ENCODE results near the gene KRT86. TPM values are rescaled to one million over a fixed set of nuclear protein-coding genes. Genes with fewer than 3 reads are reported as not detected.

The KRT86 gene
- total and polyA plus RNA-seq, 9 of the 15 experiments (the other 6 are each of a cell fraction or from before 2014, with no cell fraction given): not detected

DNA sequence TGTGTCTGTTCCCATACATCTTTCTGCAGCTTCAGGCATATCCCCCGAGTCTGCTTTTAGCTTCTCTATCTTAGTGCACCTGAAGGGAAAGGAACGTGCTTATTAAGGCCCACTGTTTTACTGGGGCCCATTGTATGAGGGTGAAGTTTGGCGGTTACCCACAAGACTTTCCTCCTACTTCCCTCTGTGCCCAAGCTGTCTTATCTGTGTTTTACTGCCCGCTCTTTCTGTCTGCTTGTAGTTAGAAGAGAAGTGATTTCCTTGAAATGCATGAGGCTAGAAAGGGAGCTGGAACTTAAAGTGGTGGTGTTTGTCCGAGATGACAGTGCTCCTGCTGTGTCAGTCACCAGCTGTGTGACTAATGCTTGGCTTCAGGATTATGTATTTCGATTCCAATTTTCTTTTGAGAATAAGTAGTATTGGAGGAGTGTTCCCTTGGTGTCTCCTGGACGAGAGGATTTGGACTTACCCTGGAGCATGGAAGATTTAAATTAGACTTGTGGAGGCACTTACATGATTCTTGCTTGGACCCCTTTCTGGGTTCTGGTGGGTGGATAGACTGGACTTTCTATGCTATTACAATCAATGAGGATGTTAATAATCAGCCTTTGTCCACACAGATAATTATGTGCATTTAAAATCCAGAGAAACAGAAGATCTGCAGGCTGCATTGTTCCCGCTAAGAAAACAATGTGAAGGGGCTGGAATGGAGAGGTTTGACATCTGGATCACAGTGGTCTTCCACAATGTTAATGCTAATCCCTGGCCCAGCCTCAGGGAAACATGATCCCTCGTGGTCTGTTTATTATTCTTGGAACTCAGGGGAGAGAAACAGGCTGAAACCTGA is 13.9 kb upstream of the KRT86 start:
- Histone ChIP-seq H3K4me1 (replicated peaks in 1 of 2; ENCODE audit: control insufficient read depth in 2 of 2, insufficient read depth in 2 of 2, low read length in 2 of 2) (peaks cover 0 to 5% of the 10 kb centered on the region in 2 experiments; a peak in 1 of 5 replicates), H3K9me3 (replicated peaks; ENCODE audit: control insufficient read depth, insufficient read depth, low read depth, low read length) (no peaks in the 10 kb centered on the region), H3K4me3 (no peak overlapping the region), H3K9ac (ENCODE audit: insufficient read depth in 1 of 2, low read depth in 2 of 2, low read length in 2 of 2) (no peak overlapping the region), H3K79me2 (ENCODE audit: control insufficient read depth, insufficient read depth, low read length) (no peaks in the 10 kb centered on the region), H3K27me3 (ENCODE audit: control insufficient read depth in 2 of 2, insufficient read depth in 2 of 2, low read length in 2 of 2) (peaks cover 20 to 46% of the 10 kb centered on the region in 2 experiments), H3K36me3 (ENCODE audit: control insufficient read depth, insufficient read depth, low read length) (no peaks in the 10 kb centered on the region), H3K27ac (ENCODE audit: extremely low read depth, low read depth, low read length) (no peak overlapping the region), H2AFZ (ENCODE audit: low read depth, low read length) (no peak overlapping the region), H3K9me1 (ENCODE audit: control insufficient read depth, insufficient read depth, low read length) (no peaks in the 10 kb centered on the region), H3K4me2 (ENCODE audit: insufficient read depth, low read length) (no peak overlapping the region), H4K20me1 (replicated peaks; ENCODE audit: control insufficient read depth, insufficient read depth, low read length) (no peaks in the 10 kb centered on the region)
- WGBS (ENCODE audit: insufficient coverage, low coverage, missing lambda C conversion rate): 1% methylated on average over 9 of the region's 9 CpGs
- no TSS peak for BruUV-seq (replicated peaks)
- ChIA-PET POLR2A (no interaction called here), CTCF (ENCODE audit: low intra/inter-chr PET ratio) (no interaction called here)
- in situ Hi-C loops (cut with MboI) (no loop called here), intact Hi-C loops (cut with micrococcal nuclease) (no loop called here)
- ATAC-seq (no peak), DNase-seq (ENCODE audit: extremely low read depth in 1 of 4, low spot score in 3 of 4) (no peak), FAIRE-seq (no peak)
- TF ChIP-seq ZNF316 (IDR thresholded peaks at IDR 0.05) (no peak), ZNF696 (CRISPR knock-in tag; conservative IDR thresholded peaks at IDR 0.05) (no peak), TEAD2 (tag; IDR thresholded peaks at IDR 0.05) (no peak), RBM39 (optimal IDR thresholded peaks at IDR 0.05; ENCODE audit: low read depth, low read length) (no peak), EP400 (IDR thresholded peaks at IDR 0.05) (no peak), TAL1 (IDR thresholded peaks at IDR 0.05) (no peak), NCOA2 (IDR thresholded peaks at IDR 0.05; ENCODE audit: partially characterized antibody in 2 of 2) (no peak), NFRKB (IDR thresholded peaks at IDR 0.05; ENCODE audit: low read depth) (no peak), RBBP5 (IDR thresholded peaks at IDR 0.05; ENCODE audit: borderline replicate concordance, insufficient read depth, low read length, poor library complexity, severe bottlenecking) (no peak), JUNB (CRISPR knock-in tag; conservative IDR thresholded peaks at IDR 0.05) (no peak), POLR2B (IDR thresholded peaks at IDR 0.05; ENCODE audit: low read depth, partially characterized antibody) (no peak), GATAD2B (IDR thresholded peaks at IDR 0.05; ENCODE audit: borderline replicate concordance) (no peak), TBP (optimal IDR thresholded peaks at IDR 0.05; ENCODE audit: low read depth, low read length) (no peak), ZNF436 (CRISPR knock-in tag; IDR thresholded peaks at IDR 0.05) (no peak), C11orf30 (IDR thresholded peaks at IDR 0.05; ENCODE audit: low read depth) (no peak), CBX5 (IDR thresholded peaks at IDR 0.05; ENCODE audit: borderline replicate concordance, low read depth) (no peak)
- TF ChIP-seq, protein P1, sequence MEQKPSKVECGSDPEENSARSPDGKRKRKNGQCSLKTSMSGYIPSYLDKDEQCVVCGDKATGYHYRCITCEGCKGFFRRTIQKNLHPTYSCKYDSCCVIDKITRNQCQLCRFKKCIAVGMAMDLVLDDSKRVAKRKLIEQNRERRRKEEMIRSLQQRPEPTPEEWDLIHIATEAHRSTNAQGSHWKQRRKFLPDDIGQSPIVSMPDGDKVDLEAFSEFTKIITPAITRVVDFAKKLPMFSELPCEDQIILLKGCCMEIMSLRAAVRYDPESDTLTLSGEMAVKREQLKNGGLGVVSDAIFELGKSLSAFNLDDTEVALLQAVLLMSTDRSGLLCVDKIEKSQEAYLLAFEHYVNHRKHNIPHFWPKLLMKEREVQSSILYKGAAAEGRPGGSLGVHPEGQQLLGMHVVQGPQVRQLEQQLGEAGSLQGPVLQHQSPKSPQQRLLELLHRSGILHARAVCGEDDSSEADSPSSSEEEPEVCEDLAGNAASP (IDR thresholded peaks at IDR 0.05): no peak
- TF ChIP-seq, protein P2, sequence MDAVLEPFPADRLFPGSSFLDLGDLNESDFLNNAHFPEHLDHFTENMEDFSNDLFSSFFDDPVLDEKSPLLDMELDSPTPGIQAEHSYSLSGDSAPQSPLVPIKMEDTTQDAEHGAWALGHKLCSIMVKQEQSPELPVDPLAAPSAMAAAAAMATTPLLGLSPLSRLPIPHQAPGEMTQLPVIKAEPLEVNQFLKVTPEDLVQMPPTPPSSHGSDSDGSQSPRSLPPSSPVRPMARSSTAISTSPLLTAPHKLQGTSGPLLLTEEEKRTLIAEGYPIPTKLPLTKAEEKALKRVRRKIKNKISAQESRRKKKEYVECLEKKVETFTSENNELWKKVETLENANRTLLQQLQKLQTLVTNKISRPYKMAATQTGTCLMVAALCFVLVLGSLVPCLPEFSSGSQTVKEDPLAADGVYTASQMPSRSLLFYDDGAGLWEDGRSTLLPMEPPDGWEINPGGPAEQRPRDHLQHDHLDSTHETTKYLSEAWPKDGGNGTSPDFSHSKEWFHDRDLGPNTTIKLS (IDR thresholded peaks at IDR 0.05; ENCODE audit: borderline replicate concordance, low read depth): no peak
